GM21786 (cell line): ENCODE results near the gene HIP1R.
A peak's percentile ranks its signal among the peaks of the same experiment; 100 is the strongest.
"Not testable (repeated sequence)": the region's sequence is repeated elsewhere in the genome, so short reads cannot be mapped to it uniquely, and the experiment has no call there.

ENCODE experiments used
- ATAC-seq: cut with Tn5 transposase; IDR thresholded peaks from one replicate; pipeline ENCODE4 v1.9.1; 2021; ENCODE audit not compliant: unreplicated experiment

The HIP1R gene

GRCh38 chr12:122871851-122872780 lies 36.9 kb downstream of the HIP1R start:
- ATAC-seq: no peak

DNA sequence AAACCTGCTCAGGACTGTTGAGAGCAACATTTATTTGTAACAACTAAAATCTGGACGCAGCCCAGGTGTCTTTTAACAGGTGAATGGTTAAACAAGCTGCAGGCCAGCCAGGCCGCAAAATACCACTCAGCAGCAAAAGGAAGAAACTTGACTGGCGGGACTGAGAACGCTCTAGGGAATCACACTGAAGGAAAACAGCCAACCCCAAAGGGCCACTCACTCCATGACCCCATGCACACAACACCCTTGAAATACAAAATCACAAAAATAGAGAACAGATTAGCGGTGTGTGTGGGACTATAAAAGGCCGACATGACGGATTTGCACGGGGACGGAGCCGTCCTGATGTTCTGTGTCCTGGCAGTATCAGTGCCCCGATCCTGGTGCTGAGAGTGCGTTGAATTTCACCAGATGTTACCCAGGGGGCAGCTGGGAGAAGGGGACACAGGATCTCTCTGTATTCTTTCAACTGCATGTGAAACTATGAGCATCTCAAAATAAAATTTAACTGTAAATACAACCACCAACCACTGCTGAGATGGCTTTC lies 37.6 kb downstream of the HIP1R start:
- no peak for ATAC-seq

- ATAC-seq: no peak
Observed at GRCh38 chr12:122873540-122873939, 38.3 kb downstream of the HIP1R start.

- ATAC-seq: no peak
Observed at GRCh38 chr12:122874081-122874480, 38.8 kb downstream of the HIP1R start.

- peak; percentile 60 for ATAC-seq
Observed at GRCh38 chr12:122875590-122876220, 40.4 kb downstream of the HIP1R start.

- not testable (repeated sequence) for ATAC-seq
Observed at GRCh38 chr12:122876281-122876680, 41.0 kb downstream of the HIP1R start.

DNA sequence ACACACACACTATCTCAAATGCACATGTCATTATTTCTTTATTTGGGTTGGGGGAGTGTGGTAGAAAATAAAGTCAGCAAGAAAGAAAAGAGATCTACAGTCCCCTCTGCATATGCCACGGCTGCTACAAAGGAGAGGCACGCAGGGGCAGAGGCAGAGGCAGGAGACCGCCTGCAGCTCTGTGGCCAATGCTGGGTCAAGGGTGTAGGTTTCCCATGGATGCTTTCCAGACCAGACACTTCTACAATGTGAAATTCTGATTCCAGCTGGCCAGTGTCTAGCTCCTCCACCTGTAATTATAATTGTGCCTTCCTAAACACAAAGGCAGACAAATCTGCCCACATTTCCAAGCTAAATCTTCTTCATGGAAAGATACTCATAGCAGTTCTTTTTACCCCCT lies 41.5 kb downstream of the HIP1R start:
- ATAC-seq: no peak

- no peak for ATAC-seq
Observed at GRCh38 chr12:122878780-122879612, 43.7 kb downstream of the HIP1R start.

- ATAC-seq: no peak
Observed at GRCh38 chr12:122880155-122880667, 45.0 kb downstream of the HIP1R start.

- no peak for ATAC-seq
Observed at GRCh38 chr12:122880668-122881067, 45.4 kb downstream of the HIP1R start.

DNA sequence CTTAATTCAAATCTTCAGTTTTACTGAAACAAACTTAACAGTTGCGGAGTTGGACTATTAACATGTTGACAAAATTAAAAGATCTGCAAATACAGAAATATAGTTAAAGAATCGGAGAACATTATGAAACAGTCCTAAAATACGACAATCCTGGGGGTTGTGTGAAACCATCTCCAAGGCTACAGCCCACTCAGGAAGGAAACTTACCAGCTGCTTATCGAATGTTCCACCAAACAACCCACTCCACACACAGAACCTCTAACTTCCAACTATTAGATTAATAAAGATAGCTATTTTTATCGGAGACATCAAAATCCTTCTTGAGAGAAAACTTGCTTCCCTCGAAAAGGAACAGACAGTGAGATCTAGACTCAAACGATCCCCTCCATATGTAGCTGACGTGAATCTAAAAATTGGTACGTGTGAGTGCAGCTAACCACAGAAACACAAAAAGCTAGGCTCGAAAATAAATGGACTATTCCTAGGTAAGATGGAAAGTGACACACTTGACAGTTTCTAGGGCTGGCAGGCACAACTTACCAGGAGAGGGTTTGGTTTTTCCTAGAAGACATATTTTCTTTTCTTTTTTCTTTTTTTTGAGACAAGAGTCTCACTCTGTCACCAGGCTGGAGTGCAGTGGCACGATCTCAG lies 47.8 kb downstream of the HIP1R start:
- no peak for ATAC-seq

- ATAC-seq: no peak
Observed at GRCh38 chr12:122884091-122884826, 49.0 kb downstream of the HIP1R start.

DNA sequence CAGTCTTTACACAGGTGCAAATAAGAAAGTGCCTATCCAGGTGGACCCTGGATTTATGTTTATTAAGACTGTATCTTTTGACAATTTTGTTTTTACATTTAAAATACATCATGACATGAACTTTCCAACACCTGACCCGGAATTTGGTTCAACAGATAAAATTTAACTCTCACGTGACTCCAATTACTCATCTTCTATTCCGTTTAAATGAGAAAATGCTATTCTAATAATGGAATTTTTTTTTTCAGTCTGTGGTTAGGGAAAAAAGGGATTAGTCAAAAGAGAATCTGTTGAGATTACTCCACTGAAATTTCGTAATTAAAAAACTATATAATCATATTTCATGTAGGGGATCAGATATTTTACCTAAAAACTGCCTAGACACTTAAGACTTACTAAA lies 49.6 kb downstream of the HIP1R start:
- ATAC-seq: no peak

DNA sequence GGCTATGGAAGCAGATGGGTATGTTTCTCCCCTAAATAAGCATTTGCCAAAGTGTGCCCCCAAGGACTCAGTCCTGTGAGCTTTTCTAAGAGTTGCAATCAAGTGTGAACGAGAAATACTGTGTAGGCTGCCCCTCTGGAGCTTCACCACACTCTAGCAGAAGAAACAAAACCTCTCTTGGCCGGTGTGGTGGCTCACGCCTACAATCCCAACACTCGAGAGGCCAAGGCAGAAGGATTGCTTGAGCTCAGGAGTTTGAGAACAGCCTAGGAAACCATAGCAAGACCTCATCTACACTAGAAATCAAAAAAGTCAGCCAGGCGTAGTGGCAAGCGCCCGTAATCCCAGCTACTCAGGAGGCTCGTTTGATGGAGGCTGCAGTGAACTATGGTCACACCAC lies 50.9 kb downstream of the HIP1R start:
- no peak for ATAC-seq

GRCh38 chr12:122886851-122887818 lies 51.9 kb downstream of the HIP1R start:
- peak; percentile 71 for ATAC-seq

GRCh38 chr12:122887819-122888212 lies 52.6 kb downstream of the HIP1R start:
- ATAC-seq: no peak

DNA sequence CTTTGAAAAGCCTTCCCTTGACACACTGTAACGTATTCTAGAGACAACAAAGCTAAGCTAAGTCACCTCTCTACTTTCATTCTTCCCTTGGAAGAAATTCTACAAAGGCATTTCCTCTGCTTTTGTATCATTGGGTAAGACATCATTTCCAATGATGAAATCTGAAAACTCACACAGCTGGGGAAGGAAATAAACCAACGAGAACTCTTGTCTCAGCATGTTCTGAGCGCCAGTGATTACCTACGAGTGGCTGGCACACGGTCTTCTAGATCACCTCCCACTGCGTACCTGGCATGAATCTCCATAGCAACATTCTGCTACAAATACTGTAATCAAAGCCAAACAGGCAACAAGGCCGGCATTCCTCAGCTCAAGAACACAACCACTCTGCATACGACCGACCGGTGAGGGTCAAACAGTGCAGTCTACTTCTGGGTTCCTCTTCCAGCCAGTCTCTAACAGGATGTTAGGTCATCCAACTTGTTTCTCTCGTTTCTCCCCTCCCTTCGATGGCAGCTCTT lies 53.0 kb downstream of the HIP1R start:
- ATAC-seq: peak; percentile 45

- no peak for ATAC-seq
Observed at GRCh38 chr12:122889761-122890520, 54.7 kb downstream of the HIP1R start.
